H9 (cell line): ENCODE data around the gene ARFGEF2. TPM values are rescaled to one million over a fixed set of nuclear protein-coding genes. Genes with fewer than 3 reads are reported as not detected.

Source experiments
- DNase-seq: peaks from one replicate; pipeline ENCODE4 v3.0.0-alpha.2; 2017
- H2AFZ ChIP-seq: one replicate; pipeline ENCODE4 v1.6.1; 2013; ENCODE audit warnings: mild to moderate bottlenecking, low read length, control low read depth, moderate library complexity
- H2AK5ac ChIP-seq: 2 replicates; pipeline ENCODE4 v1.6.1; 2013; ENCODE audit warnings: low read length, control low read depth, mixed read lengths; ENCODE audit not compliant: insufficient read length
- H2BK120ac ChIP-seq: one replicate; pipeline ENCODE4 v1.6.1; 2013; ENCODE audit warnings: low read depth, mild to moderate bottlenecking, low read length, control low read depth, inconsistent platforms; ENCODE audit not compliant: poor library complexity, severe bottlenecking
- H2BK12ac ChIP-seq: 2 replicates; pipeline ENCODE4 v1.6.1; 2013; ENCODE audit warnings: low read length, control low read depth, mixed read lengths, low read depth; ENCODE audit not compliant: insufficient read length
- H2BK15ac ChIP-seq: 2 replicates; pipeline ENCODE4 v1.6.1; 2013; ENCODE audit warnings: low read depth, low read length, control low read depth
- H2BK20ac ChIP-seq: one replicate; pipeline ENCODE4 v1.6.1; 2013; ENCODE audit warnings: low read depth, mild to moderate bottlenecking, low read length, control low read depth, inconsistent platforms; ENCODE audit not compliant: poor library complexity, severe bottlenecking
- H2BK5ac ChIP-seq: 2 replicates; pipeline ENCODE4 v1.6.1; 2013; ENCODE audit warnings: low read length, control low read depth, mixed read lengths; ENCODE audit not compliant: insufficient read length
- H3K14ac ChIP-seq: 2 replicates; pipeline ENCODE4 v1.6.1; 2013; ENCODE audit warnings: low read length, control low read depth; ENCODE audit not compliant: insufficient read depth
- H3K18ac ChIP-seq: 2 replicates; pipeline ENCODE4 v1.6.1; 2013; ENCODE audit warnings: low read depth, mild to moderate bottlenecking, mixed read lengths, low read length, control low read depth; ENCODE audit not compliant: insufficient read length
- H3K23ac ChIP-seq: 2 replicates; pipeline ENCODE4 v1.6.1; 2013; ENCODE audit warnings: low read length, control low read depth, mixed read lengths, low read depth; ENCODE audit not compliant: insufficient read length
- H3K23me2 ChIP-seq: 2 replicates; pipeline ENCODE4 v1.6.1; 2013; ENCODE audit warnings: low read depth, mild to moderate bottlenecking, mixed read lengths, low read length, control low read depth; ENCODE audit not compliant: insufficient read length, poor library complexity, severe bottlenecking
- H3K27ac ChIP-seq: 2 replicates; pipeline ENCODE4 v1.5.1; 2013; ENCODE audit warnings: low read length, control low read depth, mixed read lengths, low read depth; ENCODE audit not compliant: insufficient read length
- H3K27me3 ChIP-seq: 2 replicates; pipeline ENCODE4 v1.6.1; 2013; ENCODE audit warnings: low read length, control low read depth, inconsistent platforms; ENCODE audit not compliant: insufficient read depth
- H3K4ac ChIP-seq: 2 replicates; pipeline ENCODE4 v1.6.1; 2013; ENCODE audit warnings: low read depth, mild to moderate bottlenecking, control low read depth, inconsistent platforms, low read length, moderate library complexity
- H3K4me1 ChIP-seq: 2 replicates; pipeline ENCODE4 v1.6.1; 2013; ENCODE audit warnings: low read length, control low read depth, inconsistent platforms; ENCODE audit not compliant: insufficient read depth
- H3K4me2 ChIP-seq: 2 replicates; pipeline ENCODE4 v1.6.1; 2013; ENCODE audit warnings: low read length, control low read depth, mixed read lengths; ENCODE audit not compliant: insufficient read length, insufficient read depth
- H3K56ac ChIP-seq: 2 replicates; pipeline ENCODE4 v1.6.1; 2013; ENCODE audit warnings: low read depth, mild to moderate bottlenecking, mixed read lengths, low read length, control low read depth; ENCODE audit not compliant: insufficient read length
- H3K79me1 ChIP-seq: 2 replicates; pipeline ENCODE4 v1.6.1; 2013; ENCODE audit warnings: low read depth, mild to moderate bottlenecking, moderate library complexity, low read length, control low read depth, inconsistent platforms; ENCODE audit not compliant: insufficient read depth, poor library complexity, severe bottlenecking
- H3K79me2 ChIP-seq: 2 replicates; pipeline ENCODE4 v1.6.1; 2013; ENCODE audit warnings: low read length, control low read depth, inconsistent platforms; ENCODE audit not compliant: insufficient read depth
- H3K9ac ChIP-seq: 2 replicates; pipeline ENCODE4 v1.6.1; 2013; ENCODE audit warnings: low read length, control low read depth, mixed read lengths; ENCODE audit not compliant: insufficient read length; ENCODE audit errors: extremely low read depth
- H3K9me3 ChIP-seq: one replicate; pipeline ENCODE4 v1.6.1; 2013; ENCODE audit warnings: low read depth, low read length, inconsistent platforms; ENCODE audit not compliant: control insufficient read depth
- H3T11ph ChIP-seq: one replicate; pipeline ENCODE4 v1.6.1; 2013; ENCODE audit warnings: mild to moderate bottlenecking, low read length, control low read depth, inconsistent platforms
- H4K20me1 ChIP-seq: one replicate; pipeline ENCODE4 v1.6.1; 2013; ENCODE audit not compliant: control insufficient read depth, insufficient read length, insufficient read depth
- H4K5ac ChIP-seq: 2 replicates; pipeline ENCODE4 v1.6.1; 2013; ENCODE audit warnings: low read depth, mild to moderate bottlenecking, mixed read lengths, low read length, control low read depth; ENCODE audit not compliant: insufficient read length
- H4K8ac ChIP-seq: replicated peaks from 2 replicates; pipeline ENCODE4 v1.6.1; 2013; ENCODE audit warnings: low read length, control low read depth, mixed read lengths, low read depth; ENCODE audit not compliant: insufficient read length
- H4K91ac ChIP-seq: 2 replicates; pipeline ENCODE4 v1.6.1; 2013; ENCODE audit warnings: low read depth, mild to moderate bottlenecking, moderate library complexity, mixed read lengths, low read length, control low read depth; ENCODE audit not compliant: insufficient read length
- H3K27ac Mint-ChIP-seq, 3 experiments: 2 replicates in 2 of 3; 3 replicates in 1 of 3; pipeline ENCODE4 v1.8.0; 2020 to 2021; ENCODE audit warnings: mixed read lengths in 3 of 3, mild to moderate bottlenecking in 1 of 3, moderate library complexity in 1 of 3
- H3K27me3 Mint-ChIP-seq: 2 replicates; pipeline ENCODE4 v1.8.0; 2021; ENCODE audit warnings: low read depth, mild to moderate bottlenecking, moderate library complexity, mixed read lengths
- H3K36me3 Mint-ChIP-seq, 3 experiments: 2 replicates in 2 of 3; 3 replicates in 1 of 3; pipeline ENCODE4 v1.8.0; 2020 to 2021; ENCODE audit warnings: low read depth in 3 of 3, mixed read lengths in 3 of 3; ENCODE audit not compliant: insufficient read depth in 1 of 3
- H3K4me1 Mint-ChIP-seq, 2 experiments: 2 replicates each; pipeline ENCODE4 v1.8.0; 2020; ENCODE audit warnings: mixed read lengths in 2 of 2
- H3K4me3 Mint-ChIP-seq, 2 experiments: 2 replicates in 1 of 2; 3 replicates in 1 of 2; pipeline ENCODE4 v1.8.0; 2020 to 2021; ENCODE audit warnings: mild to moderate bottlenecking in 2 of 2, mixed read lengths in 2 of 2, moderate library complexity in 1 of 2
- H3K9me3 Mint-ChIP-seq, 2 experiments: 2 replicates in 1 of 2; 3 replicates in 1 of 2; pipeline ENCODE4 v1.8.0; 2020; ENCODE audit warnings: mild to moderate bottlenecking in 2 of 2, mixed read lengths in 2 of 2, moderate library complexity in 1 of 2
- WGBS: extraction: QIAGEN DNeasy Blood & Tissue Kit; methylation state at CpG from one replicate; pipeline ENCODE4 v1.1.7; 2013; ENCODE audit warnings: missing lambda C conversion rate, low lambda C conversion rate, mixed read lengths; ENCODE audit not compliant: insufficient read length; ENCODE audit errors: extremely low coverage; 5-methylcytosine and 5-hydroxymethylcytosine counted together
- total RNA-seq: library from RNA; stranded (reverse); gene quantifications from 2 replicates; pipeline ENCODE4 v1.2.1, GENCODE V29; 2021
- TF ChIP-seq, protein P1 (sequence below): fragments of 200-600 bp; sonication (generic); conservative IDR thresholded peaks from 3 replicates; pipeline ENCODE4 v1.8.0; 2021; ENCODE audit warnings: antibody characterized with exemption, mild to moderate bottlenecking

ARFGEF2 gene
- total RNA-seq, 1 experiment from 2014 or later: 16.6 TPM

- H2BK5ac ChIP-seq: no peak overlapping the region
- no peak overlapping the region for H2AFZ ChIP-seq
- no peaks in the 10 kb centered on the region for H3K4me1 ChIP-seq
- no peaks in the 10 kb centered on the region for H4K20me1 ChIP-seq
- H3K9me3 Mint-ChIP-seq: no peaks in the 10 kb centered on the region
- H2BK15ac ChIP-seq: no peak overlapping the region
- H3K9ac ChIP-seq: no peak overlapping the region
- no peaks in the 10 kb centered on the region for H3K79me1 ChIP-seq
- H2BK20ac ChIP-seq: no peak overlapping the region
- no peak overlapping the region for H4K91ac ChIP-seq
- no peaks in the 10 kb centered on the region for H3K27me3 ChIP-seq
- peaks cover 4 to 8% of the 10 kb centered on the region in 2 experiments; a peak in 3 of 4 replicates for H3K4me1 Mint-ChIP-seq
- no peak overlapping the region for H2BK120ac ChIP-seq
- H3K4me2 ChIP-seq: no peak overlapping the region
- H3K27ac ChIP-seq: no peak overlapping the region
- H3K4ac ChIP-seq: no peak overlapping the region
- no peak overlapping the region for H4K5ac ChIP-seq
- H3K4me3 Mint-ChIP-seq: no peak overlapping the region
- H3K23me2 ChIP-seq: no peaks in the 10 kb centered on the region
- H2AK5ac ChIP-seq: no peak overlapping the region
- WGBS: no CpG with 5 or more reads among the region's 2 CpGs
- TF ChIP-seq, protein P1, sequence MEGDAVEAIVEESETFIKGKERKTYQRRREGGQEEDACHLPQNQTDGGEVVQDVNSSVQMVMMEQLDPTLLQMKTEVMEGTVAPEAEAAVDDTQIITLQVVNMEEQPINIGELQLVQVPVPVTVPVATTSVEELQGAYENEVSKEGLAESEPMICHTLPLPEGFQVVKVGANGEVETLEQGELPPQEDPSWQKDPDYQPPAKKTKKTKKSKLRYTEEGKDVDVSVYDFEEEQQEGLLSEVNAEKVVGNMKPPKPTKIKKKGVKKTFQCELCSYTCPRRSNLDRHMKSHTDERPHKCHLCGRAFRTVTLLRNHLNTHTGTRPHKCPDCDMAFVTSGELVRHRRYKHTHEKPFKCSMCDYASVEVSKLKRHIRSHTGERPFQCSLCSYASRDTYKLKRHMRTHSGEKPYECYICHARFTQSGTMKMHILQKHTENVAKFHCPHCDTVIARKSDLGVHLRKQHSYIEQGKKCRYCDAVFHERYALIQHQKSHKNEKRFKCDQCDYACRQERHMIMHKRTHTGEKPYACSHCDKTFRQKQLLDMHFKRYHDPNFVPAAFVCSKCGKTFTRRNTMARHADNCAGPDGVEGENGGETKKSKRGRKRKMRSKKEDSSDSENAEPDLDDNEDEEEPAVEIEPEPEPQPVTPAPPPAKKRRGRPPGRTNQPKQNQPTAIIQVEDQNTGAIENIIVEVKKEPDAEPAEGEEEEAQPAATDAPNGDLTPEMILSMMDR: no peak
- H3K27me3 Mint-ChIP-seq: peaks cover 7% of the 10 kb centered on the region
- no peak overlapping the region for H4K8ac ChIP-seq
- H3K14ac ChIP-seq: no peak overlapping the region
- no peak overlapping the region for H3K23ac ChIP-seq
- H3K36me3 Mint-ChIP-seq: no peaks in the 10 kb centered on the region
- H3T11ph ChIP-seq: no peak overlapping the region
- no peak overlapping the region for H2BK12ac ChIP-seq
- no peak overlapping the region for H3K56ac ChIP-seq
- DNase-seq: no peak
- no peak overlapping the region for H3K18ac ChIP-seq
- no peaks in the 10 kb centered on the region for H3K79me2 ChIP-seq
- no peaks in the 10 kb centered on the region for H3K9me3 ChIP-seq
- no peak overlapping the region for H3K27ac Mint-ChIP-seq
These were observed 44.2 kb upstream of the ARFGEF2 start for GRCh38 chr20:48877304-48877703.
